Measurements from ENCODE around the gene SGIP1. TPM values are rescaled to one million over a fixed set of nuclear protein-coding genes. Genes with fewer than 3 reads are reported as not detected.

The SGIP1 gene
- total RNA-seq, 1 donor from 2014 or later, result 9.2 TPM

GRCh38 chr1:66553846-66554245 is 19.9 kb downstream of the SGIP1 start:
- peak; percentile 70 for DNase-seq (ENCODE audit: low read depth)

GRCh38 chr1:66556161-66556611 is 22.2 kb downstream of the SGIP1 start:
- peak; percentile 64 for DNase-seq (ENCODE audit: low read depth)

- DNase-seq (ENCODE audit: low read depth), result no peak
Measured at GRCh38 chr1:66557157-66557556, 23.2 kb downstream of the SGIP1 start.

GRCh38 chr1:66559517-66559916 is 25.6 kb downstream of the SGIP1 start:
- DNase-seq (ENCODE audit: low read depth), result no peak

- DNase-seq (ENCODE audit: low read depth), result peak; percentile 53
Measured at GRCh38 chr1:66562561-66562960, 28.6 kb downstream of the SGIP1 start.

- DNase-seq (ENCODE audit: low read depth), result peak; percentile 97
Measured at GRCh38 chr1:66563094-66563800, 29.3 kb downstream of the SGIP1 start.

GRCh38 chr1:66563941-66564630 is 30.1 kb downstream of the SGIP1 start:
- peak; percentile 99 for DNase-seq (ENCODE audit: low read depth)

- peak; percentile 87 for DNase-seq (ENCODE audit: low read depth)
Measured at GRCh38 chr1:66570196-66570595, 36.2 kb downstream of the SGIP1 start.

GRCh38 chr1:66571789-66572188 is 37.8 kb downstream of the SGIP1 start:
- peak; percentile 75 for DNase-seq (ENCODE audit: low read depth)

GRCh38 chr1:66575739-66576138 is 41.8 kb downstream of the SGIP1 start:
- DNase-seq (ENCODE audit: low read depth), result no peak

GRCh38 chr1:66576645-66577044 is 42.7 kb downstream of the SGIP1 start:
- no peak for DNase-seq (ENCODE audit: low read depth)

GRCh38 chr1:66578841-66579240 is 44.9 kb downstream of the SGIP1 start:
- DNase-seq (ENCODE audit: low read depth), result no peak

GRCh38 chr1:66580081-66580480 is 46.1 kb downstream of the SGIP1 start:
- no peak for DNase-seq (ENCODE audit: low read depth)

- no peak for DNase-seq (ENCODE audit: low read depth)
Measured at GRCh38 chr1:66583021-66583420, 49.1 kb downstream of the SGIP1 start.

- peak; percentile 51 for DNase-seq (ENCODE audit: low read depth)
Measured at GRCh38 chr1:66585002-66585401, 51.0 kb downstream of the SGIP1 start.

GRCh38 chr1:66589326-66589725 is 55.4 kb downstream of the SGIP1 start:
- DNase-seq (ENCODE audit: low read depth), result peak; percentile 55

- DNase-seq (ENCODE audit: low read depth), result peak; percentile 55
Measured at GRCh38 chr1:66592106-66592507, 58.2 kb downstream of the SGIP1 start.

GRCh38 chr1:66596191-66596590 is 62.2 kb downstream of the SGIP1 start:
- DNase-seq (ENCODE audit: low read depth), result no peak

GRCh38 chr1:66597500-66597899 is 63.5 kb downstream of the SGIP1 start:
- no peak for DNase-seq (ENCODE audit: low read depth)

- peak; percentile 51 for DNase-seq (ENCODE audit: low read depth)
Measured at GRCh38 chr1:66598670-66599069, 64.7 kb downstream of the SGIP1 start.

- no peak for DNase-seq (ENCODE audit: low read depth)
Measured at GRCh38 chr1:66599346-66599745, 65.4 kb downstream of the SGIP1 start.

GRCh38 chr1:66599899-66600737 is 66.2 kb downstream of the SGIP1 start:
- DNase-seq (ENCODE audit: low read depth), result no peak

Data from renal cortical epithelial cell (primary cell).